Progenitor cell of endocrine pancreas (in vitro differentiated cells): ENCODE results near the gene CSN3. TPM values are rescaled to one million over a fixed set of nuclear protein-coding genes. Genes with fewer than 3 reads are reported as not detected.
A peak's percentile ranks its signal among the peaks of the same experiment; 100 is the strongest.
"Not testable (repeated sequence)": the region's sequence is repeated elsewhere in the genome, so short reads cannot be mapped to it uniquely, and the experiment has no call there.

ENCODE experiments used
- DNase-seq: peaks from one replicate; pipeline ENCODE4 v3.0.0; 2021; ENCODE audit warnings: low spot score; ENCODE audit not compliant: unreplicated experiment
- H3K27ac Mint-ChIP-seq: 2 replicates; pipeline ENCODE4 v1.8.0; 2021; ENCODE audit warnings: mild to moderate bottlenecking, moderate library complexity, mixed read lengths
- H3K27me3 Mint-ChIP-seq: 2 replicates; pipeline ENCODE4 v1.8.0; 2021; ENCODE audit warnings: mixed read lengths
- H3K36me3 Mint-ChIP-seq: 2 replicates; pipeline ENCODE4 v1.8.0; 2022; ENCODE audit warnings: mixed read lengths; ENCODE audit not compliant: insufficient read depth
- H3K4me1 Mint-ChIP-seq: 2 replicates; pipeline ENCODE4 v1.8.0; 2021; ENCODE audit warnings: low read depth, mixed read lengths
- H3K4me3 Mint-ChIP-seq: 2 replicates; pipeline ENCODE4 v1.8.0; 2021; ENCODE audit warnings: low read depth, mild to moderate bottlenecking, moderate library complexity, mixed read lengths
- H3K9me3 Mint-ChIP-seq: 2 replicates; pipeline ENCODE4 v1.8.0; 2021; ENCODE audit warnings: low read depth, mixed read lengths
- total RNA-seq: library from RNA; stranded (reverse); gene quantifications from 2 replicates; pipeline ENCODE4 v1.2.1, GENCODE V29; 2021
- TF ChIP-seq, protein P1 (sequence below): fragments of 200-600 bp; sonication (generic); IDR thresholded peaks from one replicate; pipeline ENCODE4 v1.5.0; 2021; ENCODE audit warnings: antibody characterized with exemption, mild to moderate bottlenecking; ENCODE audit not compliant: unreplicated experiment

The CSN3 gene
- total RNA-seq, 1 donor from 2014 or later, result not detected

GRCh38 chr4:70221389-70221788 lies 21.0 kb upstream of the CSN3 start:
- H3K4me3 Mint-ChIP-seq, H3K36me3 Mint-ChIP-seq, H3K27ac Mint-ChIP-seq, H3K9me3 Mint-ChIP-seq, H3K4me1 Mint-ChIP-seq, H3K27me3 Mint-ChIP-seq, DNase-seq: not testable (repeated sequence)

- H3K4me1 Mint-ChIP-seq, H3K27ac Mint-ChIP-seq, DNase-seq, H3K27me3 Mint-ChIP-seq, H3K36me3 Mint-ChIP-seq, H3K4me3 Mint-ChIP-seq, H3K9me3 Mint-ChIP-seq: not testable (repeated sequence)
These were observed 20.6 kb upstream of the CSN3 start for GRCh38 chr4:70221818-70222217.

- no peak within 1 kb of the TSS for H3K4me3 Mint-ChIP-seq
- H3K36me3 Mint-ChIP-seq, result no peaks in the 10 kb centered on the region
- TF ChIP-seq, protein P1, sequence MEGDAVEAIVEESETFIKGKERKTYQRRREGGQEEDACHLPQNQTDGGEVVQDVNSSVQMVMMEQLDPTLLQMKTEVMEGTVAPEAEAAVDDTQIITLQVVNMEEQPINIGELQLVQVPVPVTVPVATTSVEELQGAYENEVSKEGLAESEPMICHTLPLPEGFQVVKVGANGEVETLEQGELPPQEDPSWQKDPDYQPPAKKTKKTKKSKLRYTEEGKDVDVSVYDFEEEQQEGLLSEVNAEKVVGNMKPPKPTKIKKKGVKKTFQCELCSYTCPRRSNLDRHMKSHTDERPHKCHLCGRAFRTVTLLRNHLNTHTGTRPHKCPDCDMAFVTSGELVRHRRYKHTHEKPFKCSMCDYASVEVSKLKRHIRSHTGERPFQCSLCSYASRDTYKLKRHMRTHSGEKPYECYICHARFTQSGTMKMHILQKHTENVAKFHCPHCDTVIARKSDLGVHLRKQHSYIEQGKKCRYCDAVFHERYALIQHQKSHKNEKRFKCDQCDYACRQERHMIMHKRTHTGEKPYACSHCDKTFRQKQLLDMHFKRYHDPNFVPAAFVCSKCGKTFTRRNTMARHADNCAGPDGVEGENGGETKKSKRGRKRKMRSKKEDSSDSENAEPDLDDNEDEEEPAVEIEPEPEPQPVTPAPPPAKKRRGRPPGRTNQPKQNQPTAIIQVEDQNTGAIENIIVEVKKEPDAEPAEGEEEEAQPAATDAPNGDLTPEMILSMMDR, result no peak
- H3K4me1 Mint-ChIP-seq, result no peaks in the 10 kb centered on the region
- no peaks in the 10 kb centered on the region for H3K27me3 Mint-ChIP-seq
- no peaks in the 10 kb centered on the region for H3K9me3 Mint-ChIP-seq
- DNase-seq, result no peak
- H3K27ac Mint-ChIP-seq, result no peak within 1 kb of the TSS
These were observed 16.6 kb upstream of the CSN3 start, which contains the start of gene FDCSP for GRCh38 chr4:70225824-70226223. Gene FDCSP, plus strand, starts transcription at chr4:70226124. Its CDS starts 5,071 bp downstream, at chr4:70231195.

GRCh38 chr4:70236125-70236524 lies 6.3 kb upstream of the CSN3 start:
- no peaks in the 10 kb centered on the region for H3K9me3 Mint-ChIP-seq
- no peak overlapping the region for H3K27ac Mint-ChIP-seq
- DNase-seq, result no peak
- TF ChIP-seq, protein P1, result no peak
- no peaks in the 10 kb centered on the region for H3K36me3 Mint-ChIP-seq
- no peaks in the 10 kb centered on the region for H3K27me3 Mint-ChIP-seq
- no peak overlapping the region for H3K4me3 Mint-ChIP-seq
- peaks cover 20% of the 10 kb centered on the region for H3K4me1 Mint-ChIP-seq

- Mint-ChIP-seq H3K4me1 (peaks cover 20% of the 10 kb centered on the region), H3K9me3 (no peaks in the 10 kb centered on the region), H3K4me3 (no peak overlapping the region), H3K27ac (no peak overlapping the region), H3K36me3 (no peaks in the 10 kb centered on the region), H3K27me3 (no peaks in the 10 kb centered on the region)
- no peak for DNase-seq
- TF ChIP-seq, protein P1, result no peak
These were observed 3.1 kb upstream of the CSN3 start for GRCh38 chr4:70239131-70239883.

GRCh38 chr4:70239884-70240591 lies 2.4 kb upstream of the CSN3 start:
- Mint-ChIP-seq H3K27me3 (no peaks in the 10 kb centered on the region), H3K4me3 (no peak overlapping the region), H3K4me1 (peaks cover 20% of the 10 kb centered on the region), H3K36me3 (no peaks in the 10 kb centered on the region), H3K9me3 (no peaks in the 10 kb centered on the region), H3K27ac (peak overlapping the region; percentile 43)
- TF ChIP-seq, protein P1, result no peak
- DNase-seq, result no peak
